Effector memory CD4-positive, alpha-beta T cell (primary cell): ENCODE results near the gene ZBTB7C.

Experiments used
- DNase-seq, 3 donors: peaks; one replicate each; pipeline ENCODE4 v3.0.0-alpha.2; 2020
- H3K27ac ChIP-seq: 2 replicates; pipeline ENCODE4 v1.7.0; 2013; ENCODE audit warnings: mild to moderate bottlenecking, low read length, moderate library complexity; ENCODE audit not compliant: insufficient read depth, poor library complexity, severe bottlenecking
- H3K27me3 ChIP-seq: replicated peaks from 2 replicates; pipeline ENCODE4 v1.7.0; 2013; ENCODE audit warnings: mild to moderate bottlenecking, low read length; ENCODE audit not compliant: insufficient read depth, control insufficient read depth, poor library complexity, severe bottlenecking
- H3K36me3 ChIP-seq: 2 replicates; pipeline ENCODE4 v1.7.0; 2013; ENCODE audit warnings: mild to moderate bottlenecking, low read length, moderate library complexity; ENCODE audit not compliant: control insufficient read depth, insufficient read depth
- H3K4me1 ChIP-seq: 2 replicates; pipeline ENCODE4 v1.7.0; 2013; ENCODE audit warnings: low read length, mild to moderate bottlenecking; ENCODE audit not compliant: control insufficient read depth, insufficient read depth, poor library complexity, severe bottlenecking
- H3K4me3 ChIP-seq: 2 replicates; pipeline ENCODE4 v1.7.0; 2013; ENCODE audit warnings: low read length, low read depth, mild to moderate bottlenecking; ENCODE audit not compliant: insufficient read depth, poor library complexity, severe bottlenecking
- H3K9me3 ChIP-seq: 2 replicates; pipeline ENCODE4 v1.7.0; 2013; ENCODE audit warnings: mild to moderate bottlenecking, low read length, moderate library complexity; ENCODE audit not compliant: control insufficient read depth

ZBTB7C gene

GRCh38 chr18:48039769-48040215 is 369.4 kb downstream of the ZBTB7C start:
- DNase-seq: no peak
- H3K4me3 ChIP-seq: no peak overlapping the region
- H3K9me3 ChIP-seq: no peaks in the 10 kb centered on the region
- no peaks in the 10 kb centered on the region for H3K27me3 ChIP-seq
- no peaks in the 10 kb centered on the region for H3K36me3 ChIP-seq
- no peaks in the 10 kb centered on the region for H3K4me1 ChIP-seq
- H3K27ac ChIP-seq: no peak overlapping the region

- H3K4me1 ChIP-seq: no peaks in the 10 kb centered on the region
- no peak overlapping the region for H3K27ac ChIP-seq
- H3K27me3 ChIP-seq: no peaks in the 10 kb centered on the region
- DNase-seq: no peak
- no peaks in the 10 kb centered on the region for H3K36me3 ChIP-seq
- H3K4me3 ChIP-seq: no peak overlapping the region
- H3K9me3 ChIP-seq: no peaks in the 10 kb centered on the region
Measured at GRCh38 chr18:48038636-48039035, 370.5 kb downstream of the ZBTB7C start.

DNA sequence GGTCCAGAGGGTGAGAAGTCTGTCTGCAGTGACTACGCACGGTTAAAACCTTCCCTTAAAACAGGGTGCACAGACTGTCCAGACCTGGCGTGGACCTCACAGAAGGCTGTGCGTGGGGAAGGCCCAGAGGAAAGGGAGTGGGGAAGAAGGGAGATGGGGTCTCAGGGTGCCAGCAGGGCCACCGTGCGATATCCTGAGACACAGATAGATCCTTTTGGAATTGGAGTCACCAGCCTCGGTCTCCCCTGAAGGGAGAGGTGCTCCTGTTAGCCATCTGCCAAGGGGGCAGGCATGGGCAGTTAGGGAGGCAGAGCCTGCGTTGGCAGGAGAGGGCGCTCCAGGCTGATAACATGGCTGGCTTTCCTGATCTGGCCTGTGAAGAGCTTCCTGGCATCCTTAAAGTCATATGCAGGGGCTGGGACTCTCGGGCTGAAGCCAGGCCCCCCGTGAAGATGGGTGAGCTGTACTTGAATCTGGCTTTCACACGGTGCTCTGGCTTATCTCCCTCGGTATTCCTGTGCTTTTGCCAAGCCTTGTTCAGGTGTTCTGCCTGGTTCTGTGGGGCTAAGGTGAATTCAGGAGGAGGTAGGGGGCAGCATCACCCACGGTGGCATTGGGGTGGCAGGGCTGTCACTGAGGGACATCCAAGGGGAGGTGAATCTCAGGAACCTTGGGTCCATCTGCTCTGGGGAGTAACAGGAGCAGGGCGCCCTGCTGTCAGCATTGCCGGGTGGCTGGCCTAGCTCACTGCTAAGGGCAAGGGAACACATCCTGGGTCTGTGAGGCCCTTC is 371.5 kb downstream of the ZBTB7C start:
- no peak for DNase-seq
- Histone ChIP-seq H3K36me3 (no peaks in the 10 kb centered on the region), H3K4me1 (no peaks in the 10 kb centered on the region), H3K9me3 (no peaks in the 10 kb centered on the region), H3K27ac (no peak overlapping the region), H3K27me3 (no peaks in the 10 kb centered on the region), H3K4me3 (no peak overlapping the region)

- DNase-seq: no peak
- Histone ChIP-seq H3K27ac (no peak overlapping the region), H3K36me3 (no peaks in the 10 kb centered on the region), H3K4me1 (no peaks in the 10 kb centered on the region), H3K4me3 (no peak overlapping the region), H3K9me3 (no peaks in the 10 kb centered on the region), H3K27me3 (no peaks in the 10 kb centered on the region)
Measured at GRCh38 chr18:48036641-48037421, 372.4 kb downstream of the ZBTB7C start.

GRCh38 chr18:48036226-48036625 is 373.0 kb downstream of the ZBTB7C start:
- Histone ChIP-seq H3K4me1 (no peaks in the 10 kb centered on the region), H3K9me3 (no peaks in the 10 kb centered on the region), H3K4me3 (no peak overlapping the region), H3K27ac (no peak overlapping the region), H3K27me3 (no peaks in the 10 kb centered on the region), H3K36me3 (no peaks in the 10 kb centered on the region)
- no peak for DNase-seq

GRCh38 chr18:48035556-48035860 is 373.7 kb downstream of the ZBTB7C start:
- Histone ChIP-seq H3K27me3 (no peaks in the 10 kb centered on the region), H3K4me3 (no peak overlapping the region)

DNA sequence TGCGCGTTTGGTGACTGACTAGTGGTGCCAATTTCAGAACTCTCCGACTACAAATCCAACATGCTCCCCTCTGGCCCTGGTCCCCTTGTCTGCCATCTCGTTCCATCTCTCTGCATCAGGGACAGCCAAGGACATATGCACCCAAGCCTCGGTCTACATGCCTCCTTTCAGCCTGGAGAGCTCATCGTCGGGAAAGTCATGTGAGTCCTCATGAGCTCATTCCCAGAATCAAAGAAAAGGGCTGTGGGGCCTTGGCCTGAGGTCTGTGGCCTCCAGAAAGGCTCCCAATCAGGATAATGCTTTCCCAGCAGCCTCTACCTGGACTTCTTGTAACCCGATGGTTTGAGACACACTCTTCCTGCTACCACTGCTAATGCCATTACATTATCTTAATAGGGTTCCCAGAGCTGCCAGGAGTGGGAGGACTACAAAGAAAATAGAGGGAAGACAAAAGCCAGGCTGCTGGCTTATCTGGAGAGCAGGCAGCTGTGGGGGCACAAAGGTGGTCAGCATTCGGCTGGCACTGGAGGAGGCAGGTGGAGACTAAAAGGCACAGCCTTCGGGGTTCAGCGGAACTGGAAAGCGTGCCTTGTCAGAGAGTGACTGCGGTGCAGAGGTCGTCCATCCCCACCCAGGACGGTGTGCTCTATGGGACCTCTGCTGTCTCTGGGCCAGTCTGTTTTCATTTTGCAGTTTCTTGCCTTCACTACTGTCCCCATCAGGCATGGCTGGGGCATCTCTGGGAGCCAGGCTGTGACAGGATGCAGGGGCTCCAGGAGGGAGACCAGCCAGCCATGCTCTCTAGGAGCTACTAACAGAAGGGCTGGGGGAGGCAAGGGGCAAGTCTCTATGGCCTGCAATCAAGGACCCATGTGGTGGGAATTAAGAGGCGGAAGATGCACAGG is 374.3 kb downstream of the ZBTB7C start:
- Histone ChIP-seq H3K4me1 (no peaks in the 10 kb centered on the region), H3K9me3 (no peaks in the 10 kb centered on the region), H3K36me3 (no peaks in the 10 kb centered on the region), H3K27ac (no peak overlapping the region), H3K27me3 (no peaks in the 10 kb centered on the region), H3K4me3 (no peak overlapping the region)
- DNase-seq: no peak

More at GRCh38 chr18:48035556-48035860, 373.7 kb downstream of the ZBTB7C start:
- H3K36me3 ChIP-seq: no peaks in the 10 kb centered on the region
- no peak overlapping the region for H3K27ac ChIP-seq
- H3K9me3 ChIP-seq: no peaks in the 10 kb centered on the region
- DNase-seq: no peak
- no peaks in the 10 kb centered on the region for H3K4me1 ChIP-seq

- Histone ChIP-seq H3K4me3 (no peak overlapping the region), H3K9me3 (no peaks in the 10 kb centered on the region), H3K36me3 (no peaks in the 10 kb centered on the region), H3K4me1 (no peaks in the 10 kb centered on the region), H3K27me3 (no peaks in the 10 kb centered on the region), H3K27ac (no peak overlapping the region)
- no peak for DNase-seq
Measured at GRCh38 chr18:48033790-48034650, 375.2 kb downstream of the ZBTB7C start.
